A673 (cell line): ENCODE measurements around the gene CBX1. TPM values are rescaled to one million over a fixed set of nuclear protein-coding genes. Genes with fewer than 3 reads are reported as not detected.
"Not testable (repeated sequence)": the region's sequence is repeated elsewhere in the genome, so short reads cannot be mapped to it uniquely, and the experiment has no call there.

Source experiments
- BruUV-seq: library from RNA; stranded (reverse); fragments of 400-500 nt; replicated peaks from 2 replicates; lab custom pipeline; 2021; lab: Mats Ljungman, UMichigan
- CTCF ChIA-PET: fragments of 300-600 bp; sonication (Branson Sonifier 250); formaldehyde crosslinking; loops from one replicate; lab custom pipeline; 2022; ENCODE audit warnings: antibody characterized with exemption; lab: Charles Lee
- POLR2A ChIA-PET: fragments of 300-600 bp; sonication (Branson Sonifier 250); formaldehyde crosslinking; loops from one replicate; lab custom pipeline; 2022; ENCODE audit warnings: antibody characterized with exemption; ENCODE audit not compliant: low non-redundant PET; lab: Charles Lee
- DNase-seq: peaks from one replicate; pipeline ENCODE4 v3.0.0-alpha.2; 2015; ENCODE audit warnings: low spot score
- H3K27ac ChIP-seq: fragments of 200-600 bp; sonication (generic); 2 replicates; pipeline ENCODE4 v1.5.1; 2016; ENCODE audit warnings: mixed run types, low read depth, mild to moderate bottlenecking, mixed read lengths, antibody characterized with exemption, low read length; ENCODE audit not compliant: poor library complexity, severe bottlenecking
- H3K27me3 ChIP-seq: fragments of 200-600 bp; sonication (generic); replicated peaks from 2 replicates; pipeline ENCODE4 v1.6.1; 2017; ENCODE audit warnings: mixed run types, low read depth, mild to moderate bottlenecking, mixed read lengths, antibody characterized with exemption, low read length; ENCODE audit not compliant: insufficient read depth, poor library complexity
- H3K36me3 ChIP-seq: fragments of 200-600 bp; sonication (generic); 2 replicates; pipeline ENCODE4 v1.6.1; 2016; ENCODE audit warnings: mixed run types, mild to moderate bottlenecking, mixed read lengths, antibody characterized with exemption, low read length; ENCODE audit not compliant: insufficient read depth, poor library complexity, severe bottlenecking
- H3K4me1 ChIP-seq: fragments of 200-600 bp; sonication (generic); 2 replicates; pipeline ENCODE4 v1.6.1; 2017; ENCODE audit warnings: mixed run types, mild to moderate bottlenecking, mixed read lengths, antibody characterized with exemption, low read length; ENCODE audit not compliant: insufficient read depth, poor library complexity, severe bottlenecking
- H3K4me3 ChIP-seq: fragments of 200-600 bp; sonication (generic); 2 replicates; pipeline ENCODE4 v1.5.1; 2016; ENCODE audit warnings: low read depth, mixed run types, mild to moderate bottlenecking, mixed read lengths, low read length; ENCODE audit not compliant: poor library complexity, severe bottlenecking
- H3K9me3 ChIP-seq: fragments of 200-600 bp; sonication (generic); 2 replicates; pipeline ENCODE4 v1.6.1; 2016; ENCODE audit warnings: mixed run types, low read depth, mild to moderate bottlenecking, mixed read lengths, antibody characterized with exemption, low read length; ENCODE audit not compliant: poor library complexity, severe bottlenecking
- CTCF ChIP-seq: fragments of 300-800, 200-600 bp; sonication (generic); conservative IDR thresholded peaks from 2 replicates; pipeline ENCODE4 v1.5.1; 2017; ENCODE audit warnings: low read depth, mild to moderate bottlenecking, antibody characterized with exemption, low read length, moderate library complexity, mixed read lengths
- EZH2 ChIP-seq: fragments of 200-600 bp; sonication (generic); IDR thresholded peaks from 2 replicates; pipeline ENCODE4 v1.6.1; 2017; ENCODE audit warnings: borderline replicate concordance, low read depth, mild to moderate bottlenecking, mixed read lengths, antibody characterized with exemption, low read length; ENCODE audit not compliant: poor library complexity, severe bottlenecking
- intact Hi-C: fragments of 100-400 bp; cut with micrococcal nuclease; formaldehyde crosslinking; loops from one replicate; pipeline ENCODE4 v1.10.0; 2022; ENCODE audit not compliant: unreplicated experiment
- total RNA-seq: library from RNA; stranded (reverse); gene quantifications from 2 replicates; pipeline ENCODE4 v1.2.3, GENCODE V29; 2021

Gene CBX1
- total RNA-seq, 1 experiment from 2014 or later, result 121 TPM

- POLR2A ChIA-PET, result interaction anchor here (0.6 kb wide), 1 partner anchor 14 kb away, joined by 3 read pairs; no protein-coding TSS in a partner anchor
- BruUV-seq, result no TSS peak
- Histone ChIP-seq H3K9me3 (no peaks in the 10 kb centered on the region), H3K27ac (no peak overlapping the region), H3K4me1 (no peaks in the 10 kb centered on the region), H3K36me3 (peaks cover 93% of the 10 kb centered on the region), H3K4me3 (no peak overlapping the region), H3K27me3 (no peaks in the 10 kb centered on the region)
- intact Hi-C loops, result no loop called here
- DNase-seq, result no peak
- CTCF ChIA-PET, result interaction anchor here (0.6 kb wide), 1 partner anchor 356 kb away, joined by 3 read pairs; no protein-coding TSS in a partner anchor
- TF ChIP-seq EZH2 (no peak), CTCF (no peak)
Measured at GRCh38 chr17:48070195-48070594, 31.1 kb downstream of the CBX1 start.

- H3K27me3 ChIP-seq, result no peaks in the 10 kb centered on the region
- H3K36me3 ChIP-seq, result peaks cover 92% of the 10 kb centered on the region
- ChIA-PET CTCF (interaction anchor here (0.6 to 1.3 kb wide), 3 partner anchors 11 to 62 kb away, joined by 3 to 9 read pairs (median 3); no protein-coding TSS in a partner anchor), POLR2A (no interaction called here)
- H3K9me3 ChIP-seq, result no peaks in the 10 kb centered on the region
- peak; percentile 23 for DNase-seq
- TF ChIP-seq CTCF, result peak; percentile 34; the same call in 1 of the 2 replicates
- no peak for TF ChIP-seq EZH2
- no TSS peak for BruUV-seq
- no peak overlapping the region for H3K4me3 ChIP-seq
- intact Hi-C loops, result no loop called here
- H3K27ac ChIP-seq, result no peak overlapping the region
- H3K4me1 ChIP-seq, result no peaks in the 10 kb centered on the region
Measured at GRCh38 chr17:48068491-48068961, 32.8 kb downstream of the CBX1 start.

- H3K27me3 ChIP-seq, H3K27ac ChIP-seq, H3K4me3 ChIP-seq, H3K9me3 ChIP-seq, DNase-seq, intact Hi-C loops, BruUV-seq, H3K4me1 ChIP-seq, POLR2A ChIA-PET: not testable (repeated sequence)
- H3K36me3 ChIP-seq, result peaks cover 90% of the 10 kb centered on the region
- CTCF ChIA-PET, result interaction anchor here (1.2 to 1.3 kb wide), 2 partner anchors 12 to 18 kb away, joined by 3 read pairs; no protein-coding TSS in a partner anchor
Measured at GRCh38 chr17:48067808-48068207, 33.5 kb downstream of the CBX1 start.
